GM21526 (cell line): ENCODE measurements around the gene LTBP3.

Experiments
- ATAC-seq: cut with Tn5 transposase; IDR thresholded peaks from one replicate; pipeline ENCODE4 v1.9.1; 2021; ENCODE audit warnings: moderate library complexity; ENCODE audit not compliant: unreplicated experiment, low FRiP score

LTBP3 gene

DNA sequence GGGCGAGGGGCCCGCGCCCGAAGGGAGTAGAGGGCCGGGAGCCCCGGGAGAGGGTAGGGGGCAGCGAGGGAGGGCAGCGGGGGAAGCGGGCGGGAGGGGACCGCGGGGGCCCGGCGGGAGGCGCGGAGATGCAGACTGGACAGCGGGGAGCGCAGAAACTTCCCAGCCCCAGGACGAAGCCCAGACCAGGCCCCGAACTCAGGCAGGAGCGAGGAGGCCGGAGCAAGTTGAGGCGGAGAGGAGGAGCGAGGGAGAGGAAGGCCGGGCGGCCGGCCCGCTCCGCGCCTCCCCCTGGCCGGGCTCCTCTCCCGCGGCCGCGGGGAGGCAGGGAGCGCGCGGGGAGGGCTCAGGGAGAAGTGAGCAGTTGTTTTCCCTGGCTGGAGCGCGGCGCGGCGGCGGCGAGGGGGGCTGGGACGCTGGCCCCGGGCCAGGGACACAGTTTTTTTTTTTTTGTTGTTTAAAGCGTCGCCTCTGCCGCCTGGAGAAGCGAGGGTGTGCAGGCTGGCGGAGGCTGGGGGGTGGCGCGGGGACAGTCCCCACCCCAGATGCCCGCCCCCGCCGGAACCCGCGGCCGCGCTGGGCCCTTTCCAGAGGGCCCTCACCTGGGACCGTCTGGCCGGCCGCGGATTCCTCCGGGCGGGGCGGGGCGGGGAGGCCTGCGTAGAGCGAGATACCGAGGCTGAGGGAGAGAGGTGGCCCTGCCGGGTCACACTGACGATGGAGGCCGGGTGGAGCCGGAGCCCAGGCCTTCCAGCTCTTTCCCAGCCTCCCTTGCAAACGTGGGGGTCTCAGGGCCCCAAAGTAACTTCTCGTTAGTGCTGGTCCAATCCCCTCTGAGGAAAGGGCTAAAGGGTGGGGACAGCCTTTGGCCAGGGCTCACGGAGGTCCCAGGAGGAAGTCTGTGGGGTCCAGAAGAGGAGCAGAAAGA lies at the start of gene LTBP3:
TSS of gene LTBP3 (minus strand) at position 358 of the 928 bp plus-strand sequence. CDS start 400 bp downstream, outside the sequence.
- ATAC-seq, result no peak

DNA sequence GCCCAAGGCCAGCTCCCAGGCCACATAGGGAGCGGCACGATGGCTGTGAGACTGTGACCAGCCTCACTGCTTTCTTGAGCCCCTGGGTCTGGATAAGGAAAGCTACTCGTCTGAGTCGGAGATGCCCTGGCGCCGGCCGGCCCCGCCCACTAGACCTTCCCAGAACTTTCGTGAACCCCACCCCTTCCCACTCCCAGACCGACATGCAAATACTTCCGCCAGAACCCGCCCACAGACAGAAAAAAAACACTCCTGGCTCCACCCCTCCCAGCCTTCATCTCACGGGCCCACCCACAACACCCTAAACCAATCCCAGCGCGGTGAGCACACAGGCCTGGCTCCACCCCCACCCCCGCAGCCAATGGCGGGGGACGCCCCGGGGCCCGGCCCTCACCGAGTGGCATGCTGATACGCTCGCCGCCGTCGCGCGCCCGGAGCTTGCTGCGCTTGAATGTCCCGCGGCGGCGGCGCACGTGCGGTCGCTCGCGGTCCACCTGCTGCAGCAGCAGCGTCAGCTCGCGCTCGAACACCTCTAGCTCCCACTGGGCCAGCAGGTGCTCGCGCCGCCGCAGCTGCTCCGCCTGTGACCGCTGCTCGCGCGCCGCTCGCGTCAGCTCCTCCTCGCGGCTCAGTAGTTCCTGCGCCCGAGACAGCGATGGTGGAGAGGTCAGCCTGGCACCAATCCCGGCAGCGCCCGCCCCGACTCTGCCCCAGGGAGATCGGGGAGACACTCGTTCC lies 48.9 kb upstream of the LTBP3 start:
- no peak for ATAC-seq

- ATAC-seq, result no peak
Observed at GRCh38 chr11:65604258-65604657, 46.1 kb upstream of the LTBP3 start.

- no peak for ATAC-seq
Observed at GRCh38 chr11:65599955-65600246, 41.7 kb upstream of the LTBP3 start.

DNA sequence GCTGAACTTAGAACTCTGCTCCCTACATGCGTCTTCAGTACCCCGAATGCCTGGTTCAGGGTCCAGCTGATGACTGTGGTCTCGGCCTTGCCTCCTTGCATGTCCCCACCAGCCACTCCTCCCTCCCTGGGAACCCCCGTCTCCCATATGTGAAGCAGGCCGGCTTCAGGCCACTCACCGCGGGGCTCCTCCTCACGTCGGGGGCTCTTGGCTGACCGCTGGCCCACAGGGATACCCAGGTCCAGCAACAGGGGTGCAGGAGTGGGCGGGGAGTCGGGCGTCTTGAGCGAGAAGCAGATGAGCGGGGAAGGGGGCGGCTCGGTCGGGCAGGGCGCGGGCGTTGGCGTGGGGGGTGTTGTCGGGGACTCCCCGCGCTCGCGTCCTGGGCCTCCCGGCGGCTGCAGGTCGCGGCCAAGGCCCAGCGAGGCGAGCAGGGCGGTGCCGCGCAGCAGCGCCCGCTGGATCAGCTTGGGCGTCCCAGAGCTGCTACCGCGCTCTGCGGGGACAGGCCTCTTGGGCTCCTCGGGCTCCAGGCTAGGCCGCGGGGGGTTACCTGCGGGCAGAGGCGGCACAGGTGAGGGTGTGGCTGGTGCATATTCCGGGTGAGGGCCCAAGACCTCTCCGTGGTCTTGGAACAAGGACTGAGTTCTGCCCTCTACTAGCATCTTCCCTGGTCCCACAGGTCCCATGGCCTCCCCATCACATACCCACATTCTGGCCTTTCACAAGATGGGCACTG lies 41.2 kb upstream of the LTBP3 start:
- no peak for ATAC-seq

- no peak for ATAC-seq
Observed at GRCh38 chr11:65598258-65598699, 40.1 kb upstream of the LTBP3 start.

DNA sequence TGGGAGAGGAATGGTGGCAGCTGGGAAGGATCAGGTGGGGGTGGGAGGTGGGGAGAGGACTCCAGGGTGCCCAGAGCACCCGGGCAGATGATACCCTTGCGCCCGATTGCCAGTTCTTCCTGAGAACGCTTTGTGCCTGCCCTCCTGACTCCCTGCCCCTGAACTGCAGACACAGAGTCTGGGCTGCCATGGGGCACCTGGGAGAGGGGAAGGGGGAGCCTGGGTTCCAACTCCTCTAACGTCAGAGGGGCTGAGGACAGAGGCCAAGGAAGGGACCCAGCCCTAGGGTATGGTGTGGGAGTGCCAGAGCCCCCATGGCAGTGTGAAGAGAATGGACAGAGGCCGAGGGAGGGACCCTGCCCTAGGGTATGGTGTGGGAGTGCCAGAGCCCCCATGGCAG lies 38.4 kb upstream of the LTBP3 start:
- no peak for ATAC-seq

GRCh38 chr11:65595543-65596281 lies 37.6 kb upstream of the LTBP3 start, which contains the start of gene KCNK7:
Gene KCNK7 (minus strand): TSS chr11:65595800. CDS start chr11:65595772, 28 bp downstream.
- ATAC-seq, result no peak

- no peak for ATAC-seq
Observed at GRCh38 chr11:65595131-65595530, 37.0 kb upstream of the LTBP3 start.

- ATAC-seq, result no peak
Observed at GRCh38 chr11:65593518-65594414, 35.6 kb upstream of the LTBP3 start.

GRCh38 chr11:65592858-65593517 lies 34.8 kb upstream of the LTBP3 start:
- no peak for ATAC-seq

DNA sequence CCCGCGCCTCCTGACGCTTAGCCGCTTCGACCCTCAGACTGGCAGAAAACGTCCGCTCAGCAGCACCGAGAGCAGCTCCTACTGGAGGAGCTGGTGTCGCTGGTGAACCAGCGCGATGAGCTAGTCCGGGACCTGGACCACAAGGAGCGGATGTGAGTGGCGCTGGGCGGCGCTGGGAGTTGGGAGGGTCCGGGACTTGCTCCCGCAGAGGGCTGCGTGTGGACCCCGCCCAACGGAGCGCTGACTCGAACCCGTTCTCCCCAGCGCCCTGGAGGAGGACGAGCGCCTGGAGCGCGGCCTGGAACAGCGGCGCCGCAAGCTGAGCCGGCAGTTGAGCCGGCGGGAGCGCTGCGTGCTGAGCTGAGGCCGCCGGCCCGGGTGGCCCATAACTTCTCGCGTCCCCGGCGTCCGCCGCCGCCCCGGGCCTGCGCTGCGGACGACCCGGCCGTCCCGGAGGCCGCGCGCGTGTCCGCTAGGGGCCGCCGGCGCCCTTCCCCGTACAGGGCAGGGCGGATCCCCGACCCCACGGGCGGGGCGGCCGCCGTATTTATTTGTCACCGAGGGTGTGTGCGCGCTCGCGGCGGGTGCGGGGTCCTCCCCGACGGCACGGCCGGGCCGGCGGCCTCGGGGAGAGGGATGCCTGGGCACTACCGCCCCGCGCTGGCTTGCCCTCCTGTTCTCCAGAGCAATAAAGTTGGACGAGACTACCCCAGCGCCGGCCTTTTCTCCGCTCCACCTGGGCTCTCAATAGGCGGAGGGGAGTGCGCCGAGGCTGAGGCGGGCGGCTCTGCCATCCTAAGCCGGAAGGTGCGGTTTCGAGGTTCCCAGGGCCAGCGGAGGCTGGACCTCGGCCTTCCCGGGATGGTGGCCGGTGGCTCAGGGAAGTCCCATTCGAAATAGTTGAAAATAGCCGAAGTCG lies 34.0 kb upstream of the LTBP3 start:
- no peak for ATAC-seq

- ATAC-seq, result no peak
Observed at GRCh38 chr11:65590240-65590738, 32.1 kb upstream of the LTBP3 start.

GRCh38 chr11:65589444-65590239 lies 31.5 kb upstream of the LTBP3 start:
- ATAC-seq, result no peak

DNA sequence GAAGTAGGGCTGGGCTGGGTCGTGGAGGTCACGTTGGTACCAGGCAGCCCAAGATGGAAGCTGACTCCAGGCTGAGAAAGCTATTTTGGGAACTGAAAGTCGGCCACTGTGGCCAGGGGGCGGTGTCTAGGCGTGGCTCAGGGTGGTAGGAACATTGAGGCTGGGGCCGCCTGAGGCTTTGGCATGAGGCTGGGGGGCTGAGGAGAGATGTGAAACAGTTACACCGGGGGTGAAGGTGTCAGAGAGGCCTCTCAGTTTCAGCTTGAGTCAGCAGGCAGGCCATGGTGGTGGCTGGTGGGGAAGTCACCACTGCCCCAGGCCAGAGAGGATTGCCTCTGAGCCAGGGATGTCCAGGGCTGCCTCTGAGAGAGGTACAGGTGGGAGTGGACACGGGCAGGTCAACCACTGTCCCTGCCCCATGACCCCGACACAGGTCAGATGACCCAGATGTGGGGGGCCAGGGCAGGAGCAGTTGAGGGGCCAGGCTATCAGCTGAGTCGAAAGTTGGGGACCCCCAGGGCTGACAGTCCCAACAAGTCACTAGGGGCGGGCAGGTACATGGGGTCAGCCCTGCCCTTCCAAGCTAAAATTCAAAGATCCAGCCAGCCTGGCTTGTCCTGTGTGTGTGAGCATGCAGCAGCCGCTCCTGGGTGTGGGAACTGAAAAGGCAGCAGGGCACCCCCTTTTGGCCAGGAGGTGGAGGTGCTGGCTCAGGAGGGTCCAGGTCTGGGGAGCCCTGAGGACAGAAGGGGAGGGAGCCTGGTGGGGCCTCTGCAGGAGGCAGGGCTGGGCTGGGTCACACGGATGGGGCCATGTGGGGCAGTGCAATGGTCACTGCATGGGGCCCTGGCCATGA lies 30.3 kb upstream of the LTBP3 start:
- peak; percentile 68 for ATAC-seq

GRCh38 chr11:65586676-65587075 lies 28.5 kb upstream of the LTBP3 start:
- no peak for ATAC-seq
